ENCODE measurements around the gene ATXN7L1. TPM values are rescaled to one million over a fixed set of nuclear protein-coding genes. Genes with fewer than 3 reads are reported as not detected.

Gene ATXN7L1
- total RNA-seq, 1 donor from 2014 or later = 16.0 TPM

- Mint-ChIP-seq H3K27me3 (no peaks in the 10 kb centered on the region), H3K27ac (no peak overlapping the region), H3K36me3 (no peaks in the 10 kb centered on the region), H3K9me3 (no peaks in the 10 kb centered on the region), H3K4me1 (ENCODE audit: unreplicated experiment) (no peaks in the 10 kb centered on the region), H3K4me3 (no peak overlapping the region)
- no peak for TF ChIP-seq CTCF (conservative IDR thresholded peaks at IDR 0.05)
- DNase-seq (ENCODE audit: extremely low spot score, unreplicated experiment) = no peak
These were observed 26.0 kb upstream of the ATXN7L1 start for GRCh38 chr7:105902325-105902911.

GRCh38 chr7:105897999-105898398 is 21.6 kb upstream of the ATXN7L1 start:
- Mint-ChIP-seq H3K4me3 (no peak overlapping the region), H3K9me3 (no peaks in the 10 kb centered on the region), H3K36me3 (no peaks in the 10 kb centered on the region), H3K27ac (no peak overlapping the region), H3K4me1 (ENCODE audit: unreplicated experiment) (no peaks in the 10 kb centered on the region), H3K27me3 (no peaks in the 10 kb centered on the region)
- no peak for DNase-seq (ENCODE audit: extremely low spot score, unreplicated experiment)
- TF ChIP-seq CTCF (conservative IDR thresholded peaks at IDR 0.05) = no peak

- no peak for DNase-seq (ENCODE audit: extremely low spot score, unreplicated experiment)
- Mint-ChIP-seq H3K27ac (no peak overlapping the region), H3K4me3 (no peak overlapping the region), H3K27me3 (no peaks in the 10 kb centered on the region), H3K4me1 (ENCODE audit: unreplicated experiment) (no peaks in the 10 kb centered on the region), H3K36me3 (no peaks in the 10 kb centered on the region), H3K9me3 (no peaks in the 10 kb centered on the region)
- TF ChIP-seq CTCF (conservative IDR thresholded peaks at IDR 0.05) = no peak
These were observed 20.1 kb upstream of the ATXN7L1 start for GRCh38 chr7:105896407-105896911.

GRCh38 chr7:105894131-105894530 is 17.7 kb upstream of the ATXN7L1 start:
- no peak for TF ChIP-seq CTCF (conservative IDR thresholded peaks at IDR 0.05)
- H3K27ac Mint-ChIP-seq = no peak overlapping the region
- no peaks in the 10 kb centered on the region for H3K36me3 Mint-ChIP-seq
- H3K9me3 Mint-ChIP-seq = no peaks in the 10 kb centered on the region
- no peaks in the 10 kb centered on the region for H3K27me3 Mint-ChIP-seq
- no peaks in the 10 kb centered on the region for H3K4me1 Mint-ChIP-seq (ENCODE audit: unreplicated experiment)
- DNase-seq (ENCODE audit: extremely low spot score, unreplicated experiment) = no peak
- H3K4me3 Mint-ChIP-seq = no peak overlapping the region

- Mint-ChIP-seq H3K36me3 (no peaks in the 10 kb centered on the region), H3K4me1 (ENCODE audit: unreplicated experiment) (peaks cover 4% of the 10 kb centered on the region), H3K9me3 (no peaks in the 10 kb centered on the region), H3K27me3 (no peaks in the 10 kb centered on the region), H3K4me3 (no peak overlapping the region), H3K27ac (no peak overlapping the region)
- TF ChIP-seq CTCF (conservative IDR thresholded peaks at IDR 0.05) = no peak
- DNase-seq (ENCODE audit: extremely low spot score, unreplicated experiment) = no peak
These were observed 16.0 kb upstream of the ATXN7L1 start for GRCh38 chr7:105892387-105892786.

All from type B pancreatic cell (in vitro differentiated cells).